GM12873 (cell line): ENCODE results near the gene HOXB5.

Source experiments
- TF ChIP-seq, protein P1 (sequence below): IDR thresholded peaks from 2 replicates; pipeline ENCODE4 v1.5.1; 2012; ENCODE audit warnings: low read depth, mild to moderate bottlenecking, moderate library complexity, low read length, control low read depth; ENCODE audit not compliant: insufficient read depth; ENCODE audit errors: missing control alignments

HOXB5 gene

DNA sequence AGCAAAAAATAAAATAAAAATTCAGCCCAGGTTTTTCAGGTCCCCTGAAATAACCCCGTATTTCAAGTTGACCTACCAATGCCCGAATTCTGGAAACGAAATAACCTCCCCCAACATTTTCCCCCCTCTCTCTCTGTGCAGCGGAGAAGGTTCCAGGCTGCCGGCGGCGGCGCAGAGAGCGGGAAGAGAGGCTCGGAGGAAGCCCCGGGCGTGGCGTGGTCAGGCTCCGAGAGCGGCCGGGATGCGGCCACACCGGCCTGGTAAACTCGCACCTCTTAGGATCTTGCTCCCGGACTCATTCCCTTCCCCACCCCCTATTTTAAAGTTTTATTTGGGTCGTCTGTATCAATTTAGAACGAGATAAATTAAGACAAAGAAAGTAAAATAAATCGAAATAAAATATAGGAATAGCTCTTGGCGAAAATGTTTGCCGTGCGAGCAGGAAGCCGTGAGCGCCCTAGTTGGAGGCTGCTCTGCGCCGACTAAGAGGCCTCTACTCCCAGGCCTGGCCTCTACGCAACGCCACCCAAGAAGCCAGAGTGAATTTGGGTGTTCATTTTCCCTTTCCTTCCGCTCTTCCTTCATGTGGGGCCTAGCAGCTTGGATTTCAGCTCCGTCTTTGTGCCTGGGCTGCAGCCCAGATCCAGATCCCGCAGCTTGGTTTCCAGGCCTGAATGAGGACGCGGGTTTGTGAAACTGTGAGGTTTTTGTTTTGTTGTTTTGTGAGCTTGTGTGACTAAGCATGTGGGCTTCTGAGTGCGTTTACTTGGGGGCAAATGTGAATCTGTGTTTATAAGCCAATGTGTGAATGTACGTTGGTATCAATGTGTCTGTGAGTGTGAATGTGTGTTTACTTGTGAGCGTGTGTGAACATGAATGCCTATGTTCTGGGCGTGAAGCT lies 12.7 kb upstream of the HOXB5 start:
- TF ChIP-seq, protein P1, sequence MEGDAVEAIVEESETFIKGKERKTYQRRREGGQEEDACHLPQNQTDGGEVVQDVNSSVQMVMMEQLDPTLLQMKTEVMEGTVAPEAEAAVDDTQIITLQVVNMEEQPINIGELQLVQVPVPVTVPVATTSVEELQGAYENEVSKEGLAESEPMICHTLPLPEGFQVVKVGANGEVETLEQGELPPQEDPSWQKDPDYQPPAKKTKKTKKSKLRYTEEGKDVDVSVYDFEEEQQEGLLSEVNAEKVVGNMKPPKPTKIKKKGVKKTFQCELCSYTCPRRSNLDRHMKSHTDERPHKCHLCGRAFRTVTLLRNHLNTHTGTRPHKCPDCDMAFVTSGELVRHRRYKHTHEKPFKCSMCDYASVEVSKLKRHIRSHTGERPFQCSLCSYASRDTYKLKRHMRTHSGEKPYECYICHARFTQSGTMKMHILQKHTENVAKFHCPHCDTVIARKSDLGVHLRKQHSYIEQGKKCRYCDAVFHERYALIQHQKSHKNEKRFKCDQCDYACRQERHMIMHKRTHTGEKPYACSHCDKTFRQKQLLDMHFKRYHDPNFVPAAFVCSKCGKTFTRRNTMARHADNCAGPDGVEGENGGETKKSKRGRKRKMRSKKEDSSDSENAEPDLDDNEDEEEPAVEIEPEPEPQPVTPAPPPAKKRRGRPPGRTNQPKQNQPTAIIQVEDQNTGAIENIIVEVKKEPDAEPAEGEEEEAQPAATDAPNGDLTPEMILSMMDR: no peak

DNA sequence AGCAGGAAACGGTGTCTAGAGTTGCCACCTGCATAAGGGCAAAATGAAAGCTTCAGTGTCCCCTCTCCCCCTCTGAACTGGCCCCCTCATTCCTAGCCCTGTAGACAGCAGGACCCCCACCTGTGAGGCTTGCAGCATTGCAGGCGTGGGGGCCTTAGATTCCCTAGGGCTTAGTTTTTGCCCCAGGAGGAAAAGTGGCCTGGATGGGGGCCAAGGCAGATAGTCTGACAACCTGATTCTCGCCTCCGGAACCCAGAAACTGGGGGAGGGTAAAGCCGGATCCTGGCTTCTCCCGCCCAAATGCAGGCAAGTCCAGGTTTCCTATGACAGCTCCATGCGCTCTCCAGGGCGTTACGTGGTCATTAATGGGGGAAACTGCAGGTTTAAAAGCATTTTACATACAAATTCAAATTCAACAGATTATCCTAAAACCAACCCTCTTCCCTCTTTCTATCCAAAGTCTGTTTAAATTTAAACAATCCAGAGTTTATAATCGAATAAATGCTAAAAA lies 11.9 kb upstream of the HOXB5 start:
- TF ChIP-seq, protein P1: no peak

DNA sequence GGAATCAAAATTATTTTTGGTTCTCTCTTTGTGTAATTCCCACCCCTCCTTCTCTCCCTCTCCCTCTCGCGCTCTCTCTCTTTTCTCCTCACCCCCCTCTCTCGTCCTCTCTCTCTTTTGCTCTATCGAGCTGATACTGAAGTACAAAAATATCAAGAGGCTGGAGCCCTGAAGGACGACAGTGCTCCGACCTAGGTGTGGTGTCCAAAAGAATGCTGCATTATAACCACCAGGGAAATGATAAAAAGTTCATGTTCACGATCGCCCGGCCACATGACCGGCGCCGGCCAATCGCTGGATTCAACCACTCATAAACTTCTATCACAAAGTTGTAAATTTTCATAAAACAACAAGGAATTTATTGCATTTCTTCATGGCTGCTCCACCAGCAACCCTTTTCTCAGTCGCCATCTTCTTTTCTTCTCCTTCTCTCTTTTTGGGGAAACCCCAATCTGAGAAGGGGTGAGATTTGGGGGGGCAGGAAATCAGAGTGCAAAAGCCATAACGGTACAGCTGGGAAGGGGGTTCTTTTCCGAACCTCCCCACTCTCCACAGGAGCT lies 11.3 kb upstream of the HOXB5 start, which contains the start of gene HOXB6:
Gene HOXB6 (minus strand): TSS at position 217 of the 560 bp plus-strand sequence. CDS start 6,836 bp downstream, outside the sequence.
- TF ChIP-seq, protein P1: no peak

DNA sequence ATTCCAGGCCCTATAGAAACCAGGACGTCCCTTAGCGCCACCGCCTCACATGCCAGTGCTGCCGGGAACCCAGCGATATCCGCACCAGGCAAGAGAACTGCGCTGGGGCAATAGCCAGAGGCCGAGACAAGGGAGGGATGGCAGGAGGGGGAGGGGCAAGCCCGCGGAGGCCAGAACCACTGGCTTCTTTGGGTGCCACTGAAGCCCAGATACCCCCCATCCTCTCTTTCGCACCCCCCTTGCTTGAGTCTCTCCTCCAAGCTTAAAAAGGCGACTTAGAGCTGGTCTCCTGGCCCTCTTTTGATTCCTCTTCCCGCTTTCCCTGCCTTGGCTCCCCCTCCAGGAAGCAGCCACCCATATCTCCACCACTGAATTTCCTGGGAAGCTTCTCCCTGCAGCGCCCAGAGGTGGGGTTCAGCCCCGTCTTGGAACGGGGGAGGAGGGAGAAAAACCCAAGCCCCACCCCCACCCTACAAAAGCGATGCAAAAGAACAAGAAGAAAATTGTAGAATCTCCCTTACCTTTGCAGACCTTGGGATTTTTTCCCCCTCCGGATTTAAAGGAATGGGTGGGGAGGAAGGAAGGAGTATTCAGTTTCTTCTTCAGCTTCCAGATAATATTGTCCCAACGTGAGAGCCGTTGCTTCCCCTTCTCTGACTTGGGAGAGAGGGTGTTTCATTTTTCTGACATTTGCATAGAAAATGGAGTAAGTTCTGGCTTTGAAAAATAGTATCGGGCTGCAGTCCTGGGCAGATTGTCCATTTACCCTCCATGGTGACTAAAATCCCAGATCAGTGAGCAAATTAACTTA lies 10.6 kb upstream of the HOXB5 start:
- TF ChIP-seq, protein P1: no peak

DNA sequence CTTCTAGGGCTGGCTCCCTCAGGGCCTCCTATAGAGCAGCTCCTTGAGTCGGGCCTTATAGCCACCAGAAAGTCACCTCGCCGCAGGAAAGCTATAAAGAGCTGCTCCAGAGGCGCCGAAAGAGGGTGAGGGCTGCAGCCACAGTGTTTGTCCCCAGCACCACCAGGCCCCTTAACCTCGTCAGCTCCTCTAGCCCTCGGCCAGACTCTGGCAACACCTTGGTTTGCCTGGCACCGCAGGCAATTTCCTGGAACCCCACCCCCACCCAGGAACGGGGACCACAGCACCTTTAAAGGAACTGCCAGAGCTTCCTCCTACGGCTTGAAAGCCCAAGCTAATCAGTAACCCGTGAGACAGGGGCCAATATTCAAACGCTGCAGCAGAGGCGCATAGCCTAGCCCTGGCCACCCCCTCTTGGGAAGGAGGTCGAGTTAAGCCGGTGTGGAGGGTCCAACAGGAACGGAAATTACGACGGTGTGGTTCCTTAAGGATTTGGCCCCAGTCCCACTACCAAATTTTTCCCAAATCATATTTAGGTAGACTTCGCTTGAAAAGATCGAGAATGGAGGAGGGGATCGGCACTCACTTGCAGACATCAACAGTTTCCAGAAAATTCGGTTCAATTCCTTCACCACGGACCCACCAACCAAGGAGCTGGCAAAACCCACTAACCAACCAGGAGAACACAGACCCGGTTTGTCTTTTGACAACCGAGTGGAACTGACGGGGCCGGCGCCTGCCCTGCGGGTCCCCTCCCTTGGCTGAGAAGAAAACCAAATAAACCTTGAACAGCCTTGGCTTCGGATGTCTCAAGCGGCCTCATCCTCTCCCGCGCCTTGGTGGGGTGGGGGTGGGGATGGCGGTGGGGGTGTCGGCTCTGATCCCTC lies 8.2 kb upstream of the HOXB5 start:
- TF ChIP-seq, protein P1: no peak

DNA sequence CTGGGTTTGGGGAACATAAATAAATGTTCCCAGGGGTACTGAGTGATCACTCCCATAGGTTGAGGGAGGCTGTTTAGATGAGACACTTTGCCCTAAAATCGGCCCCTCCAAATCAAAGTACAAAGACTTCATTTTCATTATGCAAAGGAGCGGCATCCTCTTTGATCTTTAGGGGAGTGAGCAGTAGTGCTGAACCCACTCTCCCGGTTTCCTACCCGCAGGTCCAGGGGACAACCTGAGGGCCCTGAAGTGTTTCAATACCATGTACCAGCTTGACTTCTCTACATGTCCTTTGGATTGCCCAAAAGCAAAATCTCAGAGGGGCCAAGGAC lies 7.6 kb upstream of the HOXB5 start:
- TF ChIP-seq, protein P1: no peak
